Esophagus squamous epithelium (tissue), 5 donors: ENCODE measurements around the gene DTX3. TPM values are rescaled to one million over a fixed set of nuclear protein-coding genes. Genes with fewer than 3 reads are reported as not detected.
"Not testable (repeated sequence)": the region's sequence is repeated elsewhere in the genome, so short reads cannot be mapped to it uniquely, and the experiment has no call there.

Experiments used
- DNase-seq: peaks from one replicate; lab custom pipeline; 2025; lab: John Stamatoyannopoulos, UW
- H3K27ac ChIP-seq, 4 donors: fragments of 200-600 bp; sonication (generic); one replicate each; pipeline ENCODE4 v1.5.1; 2016 to 2019; ENCODE audit warnings: mild to moderate bottlenecking in 1 of 4
- H3K27me3 ChIP-seq, 4 donors: fragments of 200-600 bp; sonication (generic); 1 replicate in 3 of 4; 2 replicates in 1 of 4; pipeline versions ENCODE4 v1.5.1 to v1.6.0; 2017 to 2021; ENCODE audit warnings: antibody characterized with exemption in 1 of 4
- H3K36me3 ChIP-seq, 3 donors: fragments of 200-600 bp; sonication (generic); one replicate each; pipeline ENCODE4 v1.5.1; 2016 to 2019
- H3K4me1 ChIP-seq, 3 donors: fragments of 200-600 bp; sonication (generic); one replicate each; pipeline ENCODE4 v1.5.1; 2017 to 2019
- H3K4me3 ChIP-seq, 4 donors: fragments of 200-600 bp; sonication (generic); 1 replicate in 3 of 4; 2 replicates in 1 of 4; pipeline ENCODE4 v1.5.1; 2016 to 2019; ENCODE audit warnings: mild to moderate bottlenecking in 2 of 4, moderate library complexity in 1 of 4
- H3K9me3 ChIP-seq, 3 donors: fragments of 200-600 bp; sonication (generic); one replicate each; pipeline ENCODE4 v1.5.1; 2016 to 2019
- CTCF ChIP-seq, 6 experiments: fragments of 450-650 bp in 4 of 6; fragments of 200-600 bp in 2 of 6; sonication (generic) in 2 of 6; IDR thresholded peaks; one replicate each; pipeline ENCODE4 v1.5.1; 2016 to 2019; ENCODE audit warnings: antibody characterized with exemption in 6 of 6, mild to moderate bottlenecking in 4 of 6, moderate library complexity in 4 of 6
- POLR2A ChIP-seq, 4 donors: fragments of 450-650 bp; IDR thresholded peaks; one replicate each; pipeline ENCODE4 v1.6.1; 2017; ENCODE audit warnings: antibody characterized with exemption in 4 of 4, mild to moderate bottlenecking in 4 of 4, moderate library complexity in 3 of 4
- WGBS, 2 donors: methylation state at CpG; one replicate each; pipeline ENCODE4 v1.1.5; 2018; 5-methylcytosine and 5-hydroxymethylcytosine counted together
- intact Hi-C: fragments of 100-400 bp; cut with DNase I; formaldehyde crosslinking; loops from one replicate; pipeline ENCODE4 v1.15.0; 2022
- total RNA-seq, 4 donors: library from RNA; depleted of rRNA; stranded (reverse); fragments of >200 nt; gene quantifications; one replicate each; pipeline ENCODE4 v1.1.0, GENCODE V29; 2016
- donor health status: DM: yes; HTN: yes; CAD: no.

The DTX3 gene
- total RNA-seq, 4 donors from 2014 or later = 1.6 to 16.6 (median 5.6) TPM

DNA sequence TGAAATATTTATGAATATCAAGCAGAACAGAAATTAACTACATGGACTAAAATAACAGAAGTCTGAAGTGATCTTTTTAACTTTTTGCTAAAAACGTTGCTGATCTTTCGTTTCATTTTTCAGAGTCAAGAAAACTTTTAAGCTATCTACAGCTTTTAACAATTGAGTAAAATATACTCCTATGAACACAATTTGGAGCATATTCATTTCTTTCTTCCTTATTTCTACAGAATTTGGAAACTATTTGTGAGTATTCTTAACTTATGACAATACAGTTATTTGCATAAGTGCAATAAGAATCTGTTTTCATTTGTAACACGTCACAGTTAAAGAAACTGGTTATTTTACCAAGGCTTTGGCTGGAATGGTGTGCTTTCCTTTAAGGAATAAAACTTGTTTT lies 49.4 kb downstream of the DTX3 start:
- DNase-seq = no peak
- Histone ChIP-seq H3K36me3 (no peaks in the 10 kb centered on the region), H3K27me3 (peaks cover 0 to 9% (median 0%) of the 10 kb centered on the region in 4 donors), H3K4me1 (peaks cover 0 to 8% (median 0%) of the 10 kb centered on the region in 3 donors), H3K4me3 (no peak overlapping the region), H3K9me3 (no peaks in the 10 kb centered on the region), H3K27ac (no peak overlapping the region)
- TF ChIP-seq POLR2A (IDR thresholded peaks at IDR 0.05) = no peak
- TF ChIP-seq CTCF (IDR thresholded peaks at IDR 0.05) = no peak
- intact Hi-C loops = no loop called here
- WGBS, 2 donors = 62% methylated on average over 3 of the region's 3 CpGs

DNA sequence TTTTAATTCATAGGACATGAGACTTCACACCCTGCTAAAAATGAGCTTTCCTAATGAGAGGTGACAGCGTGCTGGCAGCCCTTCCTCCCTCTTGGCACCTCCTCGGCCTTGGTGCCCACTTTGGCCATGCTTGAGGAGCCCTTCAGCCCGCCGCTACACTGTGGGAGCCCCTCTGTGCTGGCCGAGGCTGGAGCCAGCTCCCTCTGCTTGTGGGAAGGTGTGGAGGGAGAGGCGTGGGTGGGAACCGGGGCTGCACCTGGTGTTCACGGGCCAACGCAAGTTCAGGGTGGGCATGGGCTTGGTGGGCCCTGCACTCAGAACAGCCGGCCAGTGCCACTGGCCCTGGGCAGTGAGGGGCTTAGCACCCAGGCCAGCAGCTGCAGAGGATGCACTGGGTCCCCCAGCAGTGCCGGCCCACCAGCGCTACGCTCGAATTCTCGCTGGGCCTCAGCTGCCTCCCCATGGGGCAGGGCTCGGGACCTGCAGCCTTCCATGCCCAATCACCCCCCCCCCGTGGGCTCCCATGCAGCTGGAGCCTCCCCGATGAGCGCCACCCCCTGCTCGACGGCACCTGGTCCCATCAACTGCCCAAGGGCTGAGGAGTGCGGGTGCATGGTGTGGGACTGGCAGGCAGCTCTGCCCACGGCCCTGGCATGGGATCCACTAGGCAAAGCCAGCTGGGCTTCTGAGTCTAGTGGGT lies 51.1 kb downstream of the DTX3 start:
- TF ChIP-seq POLR2A (IDR thresholded peaks at IDR 0.05) = no peak
- no peak for TF ChIP-seq CTCF (IDR thresholded peaks at IDR 0.05)
- WGBS, 2 donors = 46 to 81% methylated on average over 4 to 7 of the region's 23 CpGs
- H3K27ac ChIP-seq = no peak overlapping the region
- peaks cover 0 to 9% (median 0%) of the 10 kb centered on the region in 4 donors for H3K27me3 ChIP-seq
- H3K4me3 ChIP-seq = no peak overlapping the region
- H3K4me1 ChIP-seq = peaks cover 0 to 8% (median 0%) of the 10 kb centered on the region in 3 donors
- no peak for DNase-seq
- no peaks in the 10 kb centered on the region for H3K36me3 ChIP-seq
- no peaks in the 10 kb centered on the region for H3K9me3 ChIP-seq
- intact Hi-C loops = no loop called here

- H3K27ac ChIP-seq, DNase-seq, H3K4me3 ChIP-seq, H3K27me3 ChIP-seq, H3K4me1 ChIP-seq, intact Hi-C loops, H3K9me3 ChIP-seq, H3K36me3 ChIP-seq: not testable (repeated sequence)
- WGBS, 2 donors = 77 to 80% methylated on average over 4 of the region's 4 CpGs
Measured at GRCh38 chr12:57656408-57656807, 51.8 kb downstream of the DTX3 start.

GRCh38 chr12:57657744-57658143 lies 53.1 kb downstream of the DTX3 start:
- TF ChIP-seq CTCF (IDR thresholded peaks at IDR 0.05) (no peak), POLR2A (IDR thresholded peaks at IDR 0.05) (no peak)
- Histone ChIP-seq H3K4me3 (no peak overlapping the region), H3K4me1 (peaks cover 0 to 8% (median 0%) of the 10 kb centered on the region in 3 donors), H3K27me3 (peaks cover 0 to 9% (median 0%) of the 10 kb centered on the region in 4 donors), H3K9me3 (peaks cover 0 to 4% (median 0%) of the 10 kb centered on the region in 3 donors), H3K27ac (no peak overlapping the region), H3K36me3 (no peaks in the 10 kb centered on the region)
- 40 to 45% methylated on average over 3 of the region's 3 CpGs for WGBS, 2 donors
- intact Hi-C loops = no loop called here
- DNase-seq = no peak

DNA sequence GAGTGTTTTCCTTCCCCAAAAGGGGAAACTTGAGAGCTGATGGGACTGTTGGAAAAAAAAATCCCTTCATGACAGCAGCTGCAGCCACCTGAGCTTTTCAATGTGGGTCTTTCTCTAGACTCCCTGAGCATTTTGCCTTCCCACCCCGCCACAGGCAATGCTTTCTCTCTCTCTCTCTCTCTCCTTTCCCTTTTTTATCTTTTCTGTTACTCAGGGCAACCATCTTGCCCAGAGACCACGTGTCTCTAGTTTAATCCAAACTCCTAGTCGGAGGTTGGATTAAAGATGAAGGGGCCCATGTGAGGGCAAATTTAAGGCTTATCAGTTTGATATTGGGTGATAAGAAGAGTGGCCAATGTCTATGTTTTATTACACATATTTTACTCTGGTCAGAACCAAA lies 54.3 kb downstream of the DTX3 start:
- H3K27ac ChIP-seq = no peak overlapping the region
- peaks cover 0 to 9% (median 0%) of the 10 kb centered on the region in 4 donors for H3K27me3 ChIP-seq
- H3K4me3 ChIP-seq = no peak overlapping the region
- no peak for TF ChIP-seq CTCF (IDR thresholded peaks at IDR 0.05)
- no peak for TF ChIP-seq POLR2A (IDR thresholded peaks at IDR 0.05)
- peaks cover 0 to 4% (median 0%) of the 10 kb centered on the region in 3 donors for H3K9me3 ChIP-seq
- DNase-seq = no peak
- intact Hi-C loops = no loop called here
- H3K4me1 ChIP-seq = peaks cover 0 to 8% (median 0%) of the 10 kb centered on the region in 3 donors
- H3K36me3 ChIP-seq = no peaks in the 10 kb centered on the region
- WGBS, 2 donors = 57 to 67% methylated on average over 3 of the region's 3 CpGs

Other genes starting within 250 kb of the DTX3 start
- 10 to 100 TPM; 21.7 to 37.6 (median 29.3) TPM for gene R3HDM2, start 173.8 kb upstream of the DTX3 start, total RNA-seq
- gene INHBC, start 170.0 kb upstream of the DTX3 start, total RNA-seq = not detected
- not detected for gene INHBE, start 149.5 kb upstream of the DTX3 start, total RNA-seq
- gene GLI1, start 145.0 kb upstream of the DTX3 start, total RNA-seq = under 1 TPM in 2 of 4 donors, not detected in 2; 0.09 to 0.48 TPM
- 10 to 100 TPM in 2 of 4 donors, 1 to 10 TPM in 2; 4.5 to 20.4 (median 11.3) TPM for gene ARHGAP9, start 125.0 kb upstream of the DTX3 start, total RNA-seq
- gene MARS1, start 116.8 kb upstream of the DTX3 start, total RNA-seq = 10 to 100 TPM; 54.2 to 94.6 (median 69.6) TPM
- 10 to 100 TPM in 3 of 4 donors, 1 to 10 TPM in 1; 5.1 to 23.3 (median 15.4) TPM for gene DDIT3, start 84.3 kb upstream of the DTX3 start, total RNA-seq
- gene MBD6, start 82.0 kb upstream of the DTX3 start, total RNA-seq = 10 to 100 TPM; 13.8 to 33.2 (median 17.6) TPM
- 100 to 1,000 TPM; 122 to 175 (median 159) TPM for gene DCTN2, start 57.6 kb upstream of the DTX3 start, total RNA-seq
- under 1 TPM in 3 of 4 donors, not detected in 1; 0.15 to 0.22 (median 0.19) TPM for gene KIF5A, start 54.8 kb upstream of the DTX3 start, total RNA-seq
- gene PIP4K2C, start 13.6 kb upstream of the DTX3 start, total RNA-seq = 10 to 100 TPM; 25.2 to 41.7 (median 33.1) TPM
- 10 to 100 TPM in 1 of 4 donors, 1 to 10 TPM in 2, under 1 TPM in 1; 0.76 to 27.7 (median 6.2) TPM for gene ARHGEF25, start 6.6 kb downstream of the DTX3 start, total RNA-seq
- gene B4GALNT1, start 28.4 kb downstream of the DTX3 start, total RNA-seq = under 1 TPM; 0.18 to 0.56 (median 0.23) TPM
- 100 to 1,000 TPM; 151 to 231 (median 168) TPM for gene OS9, start 89.3 kb downstream of the DTX3 start, total RNA-seq
- gene AGAP2, start 133.9 kb downstream of the DTX3 start, total RNA-seq = 1 to 10 TPM in 3 of 4 donors, under 1 TPM in 1; 0.88 to 2.3 (median 1.3) TPM
- gene TSPAN31, start 140.2 kb downstream of the DTX3 start, total RNA-seq = 10 to 100 TPM; 37.2 to 62.5 (median 40.2) TPM
- 10 to 100 TPM; 42.8 to 96.9 (median 60.4) TPM for gene CDK4, start 147.5 kb downstream of the DTX3 start, total RNA-seq
- 1 to 10 TPM; 3.6 to 8.4 (median 5.3) TPM for gene MARCHF9, start 150.3 kb downstream of the DTX3 start, total RNA-seq
- gene CYP27B1, start 162.3 kb downstream of the DTX3 start, total RNA-seq = 1 to 10 TPM in 2 of 4 donors, under 1 TPM in 2; 0.18 to 1.7 (median 1.1) TPM
- gene METTL1, start 167.3 kb downstream of the DTX3 start, total RNA-seq = 10 to 100 TPM in 3 of 4 donors, 1 to 10 TPM in 1; 6.7 to 16.8 (median 11.8) TPM
- gene EEF1AKMT3, start 167.8 kb downstream of the DTX3 start, total RNA-seq = 1 to 10 TPM; 2.6 to 7.6 (median 3.7) TPM
- gene TSFM, start 178.0 kb downstream of the DTX3 start, total RNA-seq = 10 to 100 TPM; 18.5 to 37.2 (median 24.7) TPM
- gene AVIL, start 213.9 kb downstream of the DTX3 start, total RNA-seq = 1 to 10 TPM; 1.9 to 3.4 (median 2.5) TPM
- 100 to 1,000 TPM in 1 of 4 donors, 10 to 100 TPM in 3; 47.1 to 120 (median 71.7) TPM for gene CTDSP2, start 241.9 kb downstream of the DTX3 start, total RNA-seq